Measurements from ENCODE around the gene KCND1. TPM values are rescaled to one million over a fixed set of nuclear protein-coding genes. Genes with fewer than 3 reads are reported as not detected.

Gene KCND1
- total RNA-seq, 8 experiments from 2014 or later = 0.65 to 3.1 (median 1.5) TPM

DNA sequence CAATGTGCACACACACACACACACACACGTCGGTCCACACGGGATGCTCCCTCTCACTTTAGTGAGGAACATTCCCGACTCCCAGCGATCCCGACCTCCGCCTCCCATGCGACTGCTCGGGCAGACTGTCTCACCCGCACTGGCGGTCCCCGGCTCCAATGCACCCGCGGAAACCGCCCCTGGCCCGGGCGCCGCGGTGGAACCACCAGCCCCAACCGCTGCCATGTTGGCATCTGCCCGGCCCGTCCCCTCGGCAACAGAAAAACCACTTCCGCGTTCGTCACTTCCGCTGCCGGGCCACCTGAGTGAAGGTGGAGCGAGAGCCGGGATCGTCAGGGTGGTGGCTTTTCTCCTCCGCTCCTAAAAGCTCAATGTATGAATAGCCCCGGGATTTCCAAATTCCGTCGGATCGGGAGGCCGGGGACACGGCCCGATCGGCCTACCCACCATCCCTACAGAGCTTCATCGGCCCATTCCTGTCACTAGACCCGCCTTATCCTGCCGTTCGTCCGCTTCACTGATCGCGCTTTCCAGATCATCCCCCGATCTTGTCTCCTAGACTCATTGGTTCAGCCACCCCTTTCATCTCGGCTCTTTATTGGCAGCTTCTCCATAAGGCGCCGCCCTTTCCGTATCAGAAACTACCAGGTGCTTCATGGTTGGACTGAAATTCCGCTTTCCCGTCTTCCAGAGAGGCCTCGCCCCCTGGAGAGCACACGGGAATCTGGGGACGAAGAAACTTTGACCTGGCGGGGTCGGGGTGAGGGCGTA lies 60.0 kb downstream of the KCND1 start, which contains the start of gene SLC35A2:
Gene SLC35A2 (minus strand): TSS at position 235 of the 771 bp plus-strand sequence. CDS start 10 bp downstream, at position 225.
- in situ Hi-C loops (cut with MboI; ENCODE audit: low pct_unique_long_range_greater_than_20kb in 2 of 9, low sequenced_read_pairs in 9 of 9, unreplicated experiment in 9 of 9) = no loop called here
- WGBS, 10 experiments = 0 to 51% (median 9%) methylated on average over 2 to 22 of the region's 60 CpGs; no CpG with 5 or more reads in 6 of the 10 experiments
- peak; percentile 87 to 91 (median 89) for ATAC-seq (replicated peaks in 6 of 8)
- peak within 1 kb of the TSS; percentile 66 to 98 (median 89) for H3K4me3 ChIP-seq
- H3K27ac ChIP-seq = peak within 1 kb of the TSS; percentile 85 to 97
- H3K4me1 ChIP-seq (replicated peaks in 1 of 2) = peaks cover 5 to 6% of the 10 kb centered on the region in 2 donors

Other genes starting within 250 kb of the KCND1 start
- not detected for gene GLOD5, start 210.1 kb downstream of the KCND1 start, total RNA-seq
- not detected for gene GATA1, start 185.3 kb downstream of the KCND1 start, total RNA-seq
- 100 to 1,000 TPM in 1 of 8 experiments, 10 to 100 TPM in 7; 29.7 to 104 (median 62.2) TPM for gene HDAC6, start 169.8 kb downstream of the KCND1 start, total RNA-seq
- gene ERAS, start 145.3 kb downstream of the KCND1 start, total RNA-seq = under 1 TPM in 7 of 8 experiments, not detected in 1; 0.27 to 0.90 (median 0.46) TPM
- gene PCSK1N, start 136.2 kb downstream of the KCND1 start, total RNA-seq = 100 to 1,000 TPM in 1 of 8 experiments, 10 to 100 TPM in 6, 1 to 10 TPM in 1; 4.0 to 103 (median 33.2) TPM
- 100 to 1,000 TPM in 1 of 8 experiments, 10 to 100 TPM in 7; 40.6 to 102 (median 72.9) TPM for gene TIMM17B, start 74.1 kb downstream of the KCND1 start, total RNA-seq
- 100 to 1,000 TPM in 3 of 8 experiments, 10 to 100 TPM in 5; 73.0 to 123 (median 99.1) TPM for gene PQBP1, start 73.9 kb downstream of the KCND1 start, total RNA-seq
- gene SLC35A2, start 60.2 kb downstream of the KCND1 start, total RNA-seq = 10 to 100 TPM; 15.1 to 38.3 (median 23.8) TPM
- 10 to 100 TPM in 4 of 8 experiments, 1 to 10 TPM in 4; 6.9 to 20.3 (median 9.5) TPM for gene PIM2, start 52.8 kb downstream of the KCND1 start, total RNA-seq
- gene OTUD5, start 14.2 kb downstream of the KCND1 start, total RNA-seq = 10 to 100 TPM; 22.0 to 49.8 (median 36.6) TPM
- gene GRIPAP1, start 30.4 kb upstream of the KCND1 start, total RNA-seq = 10 to 100 TPM; 24.2 to 69.0 (median 44.8) TPM
- 10 to 100 TPM in 7 of 8 experiments, 1 to 10 TPM in 1; 9.7 to 43.2 (median 24.4) TPM for gene TFE3, start 71.5 kb upstream of the KCND1 start, total RNA-seq
- gene CCDC120, start 87.2 kb upstream of the KCND1 start, total RNA-seq = 1 to 10 TPM in 7 of 8 experiments, under 1 TPM in 1; 0.15 to 5.7 (median 3.9) TPM
- gene PRAF2, start 102.2 kb upstream of the KCND1 start, total RNA-seq = 10 to 100 TPM in 7 of 8 experiments, 1 to 10 TPM in 1; 9.9 to 29.1 (median 14.2) TPM
- gene WDR45, start 108.0 kb upstream of the KCND1 start, total RNA-seq = 10 to 100 TPM; 20.7 to 97.3 (median 44.5) TPM
- 10 to 100 TPM; 16.3 to 29.8 (median 20.1) TPM for gene GPKOW, start 151.9 kb upstream of the KCND1 start, total RNA-seq
- gene MAGIX, start 190.9 kb upstream of the KCND1 start, total RNA-seq = 1 to 10 TPM in 6 of 8 experiments, under 1 TPM in 2; 0.57 to 2.7 (median 1.4) TPM
- gene PLP2, start 200.1 kb upstream of the KCND1 start, total RNA-seq = 10 to 100 TPM in 3 of 8 experiments, 1 to 10 TPM in 5; 1.2 to 21.9 (median 6.0) TPM
- 10 to 100 TPM in 2 of 8 experiments, 1 to 10 TPM in 2, under 1 TPM in 4; 0.33 to 11.8 (median 1.1) TPM for gene PRICKLE3, start 214.5 kb upstream of the KCND1 start, total RNA-seq
- gene SYP, start 228.3 kb upstream of the KCND1 start, total RNA-seq = 100 to 1,000 TPM in 1 of 8 experiments, 10 to 100 TPM in 4, 1 to 10 TPM in 2, under 1 TPM in 1; 0.92 to 144 (median 71.8) TPM

Data from motor neuron (in vitro differentiated cells).